ENCODE results near the gene PLAAT2. TPM values are rescaled to one million over a fixed set of nuclear protein-coding genes. Genes with fewer than 3 reads are reported as not detected.

PLAAT2 gene
- total and polyA plus RNA-seq, 10 of the 15 experiments (the other 5 are each of a cell fraction or from before 2014, with no cell fraction given): 4.6 to 25.9 (median 8.6) TPM

DNA sequence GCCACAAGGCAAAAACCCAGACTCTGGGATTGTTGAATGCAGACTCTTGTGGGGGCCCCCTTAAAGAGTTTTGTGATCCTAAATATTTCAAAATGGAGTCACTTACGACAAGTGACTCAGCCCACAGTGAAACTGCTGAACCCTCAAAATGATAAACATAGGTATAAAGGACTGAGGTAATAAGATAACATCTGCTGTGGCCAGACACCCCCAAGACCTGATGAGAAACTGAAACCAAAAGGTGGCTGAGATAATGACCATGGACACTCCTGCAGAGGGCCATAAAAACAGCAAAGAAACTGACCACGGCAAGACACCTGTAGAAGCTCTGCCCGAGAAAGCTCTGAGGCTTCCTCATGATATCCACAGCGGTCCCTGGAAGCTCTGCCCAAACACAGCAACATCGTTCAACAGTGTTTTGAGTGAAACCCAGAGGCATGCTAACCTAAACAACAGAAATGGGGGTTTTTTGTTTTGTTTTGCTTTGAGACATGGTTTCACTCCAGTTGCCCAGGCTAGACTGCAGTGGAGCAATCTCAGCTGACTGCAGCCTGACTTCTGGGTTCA lies 28.2 kb downstream of the PLAAT2 start (continued):
- no peak for TF ChIP-seq TCF7 (IDR thresholded peaks at IDR 0.05; ENCODE audit: borderline replicate concordance)
- TF ChIP-seq, protein P1, sequence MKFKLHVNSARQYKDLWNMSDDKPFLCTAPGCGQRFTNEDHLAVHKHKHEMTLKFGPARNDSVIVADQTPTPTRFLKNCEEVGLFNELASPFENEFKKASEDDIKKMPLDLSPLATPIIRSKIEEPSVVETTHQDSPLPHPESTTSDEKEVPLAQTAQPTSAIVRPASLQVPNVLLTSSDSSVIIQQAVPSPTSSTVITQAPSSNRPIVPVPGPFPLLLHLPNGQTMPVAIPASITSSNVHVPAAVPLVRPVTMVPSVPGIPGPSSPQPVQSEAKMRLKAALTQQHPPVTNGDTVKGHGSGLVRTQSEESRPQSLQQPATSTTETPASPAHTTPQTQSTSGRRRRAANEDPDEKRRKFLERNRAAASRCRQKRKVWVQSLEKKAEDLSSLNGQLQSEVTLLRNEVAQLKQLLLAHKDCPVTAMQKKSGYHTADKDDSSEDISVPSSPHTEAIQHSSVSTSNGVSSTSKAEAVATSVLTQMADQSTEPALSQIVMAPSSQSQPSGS (IDR thresholded peaks at IDR 0.05; ENCODE audit: low read length): peak; percentile 63; the same call in 1 of the 2 replicates
- peak; percentile 45; the same call in 1 of the 2 replicates for TF ChIP-seq FOXM1 (IDR thresholded peaks at IDR 0.05; ENCODE audit: low read depth, low read length)
- no peak; the same call in 1 of the 2 replicates for TF ChIP-seq PAX5 (IDR thresholded peaks at IDR 0.05; ENCODE audit: borderline replicate concordance, low read depth, low read length)
- TF ChIP-seq ETV6 (conservative IDR thresholded peaks at IDR 0.05 in 1 of 2, IDR thresholded peaks at IDR 0.05 in 1 of 2; ENCODE audit: borderline replicate concordance in 1 of 2, low read depth in 1 of 2): 0 out of 4 replicates have a peak, but pooled peaks of 1 of the 2 experiments have one; percentile 19
- TF ChIP-seq SP1 (IDR thresholded peaks at IDR 0.05; ENCODE audit: low read depth, low read length): peak; percentile 6
- TF ChIP-seq SIN3A (IDR thresholded peaks at IDR 0.05; ENCODE audit: low read depth, low read length): no peak
- TF ChIP-seq SRF (IDR thresholded peaks at IDR 0.05; ENCODE audit: low read depth in 2 of 2, low read length in 2 of 2): peak; percentile 25 to 32; a peak in 2 of 4 replicates
- TF ChIP-seq, protein P2, sequence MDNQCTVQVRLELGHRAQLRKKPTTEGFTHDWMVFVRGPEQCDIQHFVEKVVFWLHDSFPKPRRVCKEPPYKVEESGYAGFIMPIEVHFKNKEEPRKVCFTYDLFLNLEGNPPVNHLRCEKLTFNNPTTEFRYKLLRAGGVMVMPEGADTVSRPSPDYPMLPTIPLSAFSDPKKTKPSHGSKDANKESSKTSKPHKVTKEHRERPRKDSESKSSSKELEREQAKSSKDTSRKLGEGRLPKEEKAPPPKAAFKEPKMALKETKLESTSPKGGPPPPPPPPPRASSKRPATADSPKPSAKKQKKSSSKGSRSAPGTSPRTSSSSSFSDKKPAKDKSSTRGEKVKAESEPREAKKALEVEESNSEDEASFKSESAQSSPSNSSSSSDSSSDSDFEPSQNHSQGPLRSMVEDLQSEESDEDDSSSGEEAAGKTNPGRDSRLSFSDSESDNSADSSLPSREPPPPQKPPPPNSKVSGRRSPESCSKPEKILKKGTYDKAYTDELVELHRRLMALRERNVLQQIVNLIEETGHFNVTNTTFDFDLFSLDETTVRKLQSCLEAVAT (IDR thresholded peaks at IDR 0.05): no peak; the same call in 1 of the 2 replicates
- TF ChIP-seq TCF12 (IDR thresholded peaks at IDR 0.05; ENCODE audit: low read depth, low read length): peak; percentile 43; the same call in 1 of the 2 replicates
- no peak for TF ChIP-seq ESRRA (IDR thresholded peaks at IDR 0.05; ENCODE audit: low read length)
- no peak for TF ChIP-seq BRCA1 (IDR thresholded peaks at IDR 0.05; ENCODE audit: low read depth, low read length)
- TF ChIP-seq IKZF1 (conservative IDR thresholded peaks at IDR 0.05): no peak; the same call in 1 of the 2 replicates
- TF ChIP-seq, protein P3, sequence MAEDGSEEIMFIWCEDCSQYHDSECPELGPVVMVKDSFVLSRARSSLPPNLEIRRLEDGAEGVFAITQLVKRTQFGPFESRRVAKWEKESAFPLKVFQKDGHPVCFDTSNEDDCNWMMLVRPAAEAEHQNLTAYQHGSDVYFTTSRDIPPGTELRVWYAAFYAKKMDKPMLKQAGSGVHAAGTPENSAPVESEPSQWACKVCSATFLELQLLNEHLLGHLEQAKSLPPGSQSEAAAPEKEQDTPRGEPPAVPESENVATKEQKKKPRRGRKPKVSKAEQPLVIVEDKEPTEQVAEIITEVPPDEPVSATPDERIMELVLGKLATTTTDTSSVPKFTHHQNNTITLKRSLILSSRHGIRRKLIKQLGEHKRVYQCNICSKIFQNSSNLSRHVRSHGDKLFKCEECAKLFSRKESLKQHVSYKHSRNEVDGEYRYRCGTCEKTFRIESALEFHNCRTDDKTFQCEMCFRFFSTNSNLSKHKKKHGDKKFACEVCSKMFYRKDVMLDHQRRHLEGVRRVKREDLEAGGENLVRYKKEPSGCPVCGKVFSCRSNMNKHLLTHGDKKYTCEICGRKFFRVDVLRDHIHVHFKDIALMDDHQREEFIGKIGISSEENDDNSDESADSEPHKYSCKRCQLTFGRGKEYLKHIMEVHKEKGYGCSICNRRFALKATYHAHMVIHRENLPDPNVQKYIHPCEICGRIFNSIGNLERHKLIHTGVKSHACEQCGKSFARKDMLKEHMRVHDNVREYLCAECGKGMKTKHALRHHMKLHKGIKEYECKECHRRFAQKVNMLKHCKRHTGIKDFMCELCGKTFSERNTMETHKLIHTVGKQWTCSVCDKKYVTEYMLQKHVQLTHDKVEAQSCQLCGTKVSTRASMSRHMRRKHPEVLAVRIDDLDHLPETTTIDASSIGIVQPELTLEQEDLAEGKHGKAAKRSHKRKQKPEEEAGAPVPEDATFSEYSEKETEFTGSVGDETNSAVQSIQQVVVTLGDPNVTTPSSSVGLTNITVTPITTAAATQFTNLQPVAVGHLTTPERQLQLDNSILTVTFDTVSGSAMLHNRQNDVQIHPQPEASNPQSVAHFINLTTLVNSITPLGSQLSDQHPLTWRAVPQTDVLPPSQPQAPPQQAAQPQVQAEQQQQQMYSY (CRISPR knock-in tag; IDR thresholded peaks at IDR 0.05): peak; percentile 94

Measured in GM12878 (cell line).